ENCODE data around the gene IL16. TPM values are rescaled to one million over a fixed set of nuclear protein-coding genes. Genes with fewer than 3 reads are reported as not detected.

The IL16 gene
- total and polyA plus RNA-seq, 9 of the 15 experiments (the other 6 are each of a cell fraction or from before 2014, with no cell fraction given) = 1.4 to 18.8 (median 10.6) TPM

DNA sequence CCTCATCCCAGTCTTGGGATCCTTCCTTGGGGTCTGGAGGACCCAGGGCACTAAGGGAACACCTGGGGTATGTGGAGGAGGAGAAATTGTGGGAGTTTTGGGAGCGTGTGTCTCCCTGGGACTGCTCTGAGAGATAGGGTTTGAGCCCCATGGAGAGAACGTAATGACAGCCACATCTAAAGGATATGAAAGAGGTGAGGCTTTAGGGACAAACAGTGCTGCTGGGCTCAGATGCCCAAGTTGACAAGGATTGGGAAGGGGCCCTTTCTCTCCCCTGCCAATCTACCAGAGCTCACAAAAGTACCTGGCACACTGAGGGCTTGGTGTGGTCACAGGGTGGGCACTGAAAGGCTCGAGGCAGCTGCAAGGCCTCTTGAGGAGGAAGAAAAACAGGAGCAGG lies 140.6 kb downstream of the IL16 start (continued):
- TF ChIP-seq, protein P1, sequence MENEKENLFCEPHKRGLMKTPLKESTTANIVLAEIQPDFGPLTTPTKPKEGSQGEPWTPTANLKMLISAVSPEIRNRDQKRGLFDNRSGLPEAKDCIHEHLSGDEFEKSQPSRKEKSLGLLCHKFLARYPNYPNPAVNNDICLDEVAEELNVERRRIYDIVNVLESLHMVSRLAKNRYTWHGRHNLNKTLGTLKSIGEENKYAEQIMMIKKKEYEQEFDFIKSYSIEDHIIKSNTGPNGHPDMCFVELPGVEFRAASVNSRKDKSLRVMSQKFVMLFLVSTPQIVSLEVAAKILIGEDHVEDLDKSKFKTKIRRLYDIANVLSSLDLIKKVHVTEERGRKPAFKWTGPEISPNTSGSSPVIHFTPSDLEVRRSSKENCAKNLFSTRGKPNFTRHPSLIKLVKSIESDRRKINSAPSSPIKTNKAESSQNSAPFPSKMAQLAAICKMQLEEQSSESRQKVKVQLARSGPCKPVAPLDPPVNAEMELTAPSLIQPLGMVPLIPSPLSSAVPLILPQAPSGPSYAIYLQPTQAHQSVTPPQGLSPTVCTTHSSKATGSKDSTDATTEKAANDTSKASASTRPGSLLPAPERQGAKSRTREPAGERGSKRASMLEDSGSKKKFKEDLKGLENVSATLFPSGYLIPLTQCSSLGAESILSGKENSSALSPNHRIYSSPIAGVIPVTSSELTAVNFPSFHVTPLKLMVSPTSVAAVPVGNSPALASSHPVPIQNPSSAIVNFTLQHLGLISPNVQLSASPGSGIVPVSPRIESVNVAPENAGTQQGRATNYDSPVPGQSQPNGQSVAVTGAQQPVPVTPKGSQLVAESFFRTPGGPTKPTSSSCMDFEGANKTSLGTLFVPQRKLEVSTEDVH (IDR thresholded peaks at IDR 0.05; ENCODE audit: low read depth, partially characterized antibody) = no peak
- no peak for TF ChIP-seq SMAD3 (CRISPR knock-in tag; conservative IDR thresholded peaks at IDR 0.05)
- TF ChIP-seq YBX1 (IDR thresholded peaks at IDR 0.05) = no peak
- TF ChIP-seq, protein P2, sequence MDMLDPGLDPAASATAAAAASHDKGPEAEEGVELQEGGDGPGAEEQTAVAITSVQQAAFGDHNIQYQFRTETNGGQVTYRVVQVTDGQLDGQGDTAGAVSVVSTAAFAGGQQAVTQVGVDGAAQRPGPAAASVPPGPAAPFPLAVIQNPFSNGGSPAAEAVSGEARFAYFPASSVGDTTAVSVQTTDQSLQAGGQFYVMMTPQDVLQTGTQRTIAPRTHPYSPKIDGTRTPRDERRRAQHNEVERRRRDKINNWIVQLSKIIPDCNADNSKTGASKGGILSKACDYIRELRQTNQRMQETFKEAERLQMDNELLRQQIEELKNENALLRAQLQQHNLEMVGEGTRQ (CRISPR knock-in tag; IDR thresholded peaks at IDR 0.05) = no peak

DNA sequence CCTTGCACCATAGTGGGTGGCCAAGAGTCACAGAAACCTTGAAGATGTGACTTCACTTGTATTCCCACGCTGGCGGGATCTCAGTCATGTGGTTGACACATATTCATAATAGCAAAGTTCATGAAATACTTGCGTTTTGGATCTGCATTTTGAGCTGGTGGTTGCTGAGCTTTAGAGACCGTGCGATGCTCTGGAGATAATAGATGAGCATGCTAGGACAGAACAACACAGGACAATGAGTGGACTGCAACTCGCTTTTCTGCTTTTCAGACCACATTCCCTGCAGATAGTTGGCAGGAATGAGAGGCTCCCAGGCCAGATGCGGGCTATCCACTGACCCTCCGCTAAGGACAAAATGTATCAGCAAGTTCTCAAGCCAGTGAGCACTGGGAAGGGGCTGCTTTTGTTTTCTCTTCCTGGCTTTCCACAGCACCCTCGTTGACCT lies 141.1 kb downstream of the IL16 start:
- no peak overlapping the region for H2AFZ ChIP-seq (ENCODE audit: low read depth, low read length)
- no peak overlapping the region for H3K4me3 ChIP-seq
- ChIA-PET CTCF (ENCODE audit: low intra/inter-chr PET ratio) (no interaction called here), POLR2A (interaction anchor here (1.0 kb wide), 1 partner anchor 13 kb away, joined by 3 read pairs; no protein-coding TSS in a partner anchor)
- H3K79me2 ChIP-seq (ENCODE audit: control insufficient read depth, insufficient read depth, low read length) = no peaks in the 10 kb centered on the region
- intact Hi-C loops (cut with micrococcal nuclease) = no loop called here
- 20% methylated on average over 9 of the region's 9 CpGs for WGBS (ENCODE audit: insufficient coverage, low coverage, missing lambda C conversion rate)
- H3K9ac ChIP-seq (ENCODE audit: insufficient read depth in 1 of 2, low read depth in 2 of 2, low read length in 2 of 2) = no peak overlapping the region
- ATAC-seq = no peak
- no peaks in the 10 kb centered on the region for H3K4me1 ChIP-seq (replicated peaks in 1 of 2; ENCODE audit: control insufficient read depth in 2 of 2, insufficient read depth in 2 of 2, low read length in 2 of 2)
- H3K27me3 ChIP-seq (ENCODE audit: control insufficient read depth in 2 of 2, insufficient read depth in 2 of 2, low read length in 2 of 2) = peaks cover 0 to 21% of the 10 kb centered on the region in 2 experiments; a peak in 3 of 5 replicates
- H3K27ac ChIP-seq (ENCODE audit: extremely low read depth, low read depth, low read length) = no peak overlapping the region
- no peaks in the 10 kb centered on the region for H3K36me3 ChIP-seq (ENCODE audit: control insufficient read depth, insufficient read depth, low read length)
- no peak for DNase-seq (ENCODE audit: extremely low read depth in 1 of 4, low spot score in 3 of 4)
- no TSS peak for BruUV-seq (replicated peaks)
- no peak overlapping the region for H3K4me2 ChIP-seq (ENCODE audit: insufficient read depth, low read length)
- FAIRE-seq = no peak
- H4K20me1 ChIP-seq (replicated peaks; ENCODE audit: control insufficient read depth, insufficient read depth, low read length) = no peaks in the 10 kb centered on the region
- H3K9me1 ChIP-seq (ENCODE audit: control insufficient read depth, insufficient read depth, low read length) = no peaks in the 10 kb centered on the region
- in situ Hi-C loops (cut with MboI) = no loop called here
- no peaks in the 10 kb centered on the region for H3K9me3 ChIP-seq (replicated peaks; ENCODE audit: control insufficient read depth, insufficient read depth, low read depth, low read length)
- no peak for TF ChIP-seq FOS (IDR thresholded peaks at IDR 0.05; ENCODE audit: extremely low read depth, insufficient read length)
- TF ChIP-seq, protein P3, sequence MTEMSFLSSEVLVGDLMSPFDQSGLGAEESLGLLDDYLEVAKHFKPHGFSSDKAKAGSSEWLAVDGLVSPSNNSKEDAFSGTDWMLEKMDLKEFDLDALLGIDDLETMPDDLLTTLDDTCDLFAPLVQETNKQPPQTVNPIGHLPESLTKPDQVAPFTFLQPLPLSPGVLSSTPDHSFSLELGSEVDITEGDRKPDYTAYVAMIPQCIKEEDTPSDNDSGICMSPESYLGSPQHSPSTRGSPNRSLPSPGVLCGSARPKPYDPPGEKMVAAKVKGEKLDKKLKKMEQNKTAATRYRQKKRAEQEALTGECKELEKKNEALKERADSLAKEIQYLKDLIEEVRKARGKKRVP (CRISPR knock-in tag; IDR thresholded peaks at IDR 0.05) = no peak
- TF ChIP-seq PTRF (tag; IDR thresholded peaks at IDR 0.05) = no peak
- TF ChIP-seq, protein P4, sequence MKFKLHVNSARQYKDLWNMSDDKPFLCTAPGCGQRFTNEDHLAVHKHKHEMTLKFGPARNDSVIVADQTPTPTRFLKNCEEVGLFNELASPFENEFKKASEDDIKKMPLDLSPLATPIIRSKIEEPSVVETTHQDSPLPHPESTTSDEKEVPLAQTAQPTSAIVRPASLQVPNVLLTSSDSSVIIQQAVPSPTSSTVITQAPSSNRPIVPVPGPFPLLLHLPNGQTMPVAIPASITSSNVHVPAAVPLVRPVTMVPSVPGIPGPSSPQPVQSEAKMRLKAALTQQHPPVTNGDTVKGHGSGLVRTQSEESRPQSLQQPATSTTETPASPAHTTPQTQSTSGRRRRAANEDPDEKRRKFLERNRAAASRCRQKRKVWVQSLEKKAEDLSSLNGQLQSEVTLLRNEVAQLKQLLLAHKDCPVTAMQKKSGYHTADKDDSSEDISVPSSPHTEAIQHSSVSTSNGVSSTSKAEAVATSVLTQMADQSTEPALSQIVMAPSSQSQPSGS (CRISPR knock-in tag; IDR thresholded peaks at IDR 0.05) = no peak
- TF ChIP-seq, protein P5, sequence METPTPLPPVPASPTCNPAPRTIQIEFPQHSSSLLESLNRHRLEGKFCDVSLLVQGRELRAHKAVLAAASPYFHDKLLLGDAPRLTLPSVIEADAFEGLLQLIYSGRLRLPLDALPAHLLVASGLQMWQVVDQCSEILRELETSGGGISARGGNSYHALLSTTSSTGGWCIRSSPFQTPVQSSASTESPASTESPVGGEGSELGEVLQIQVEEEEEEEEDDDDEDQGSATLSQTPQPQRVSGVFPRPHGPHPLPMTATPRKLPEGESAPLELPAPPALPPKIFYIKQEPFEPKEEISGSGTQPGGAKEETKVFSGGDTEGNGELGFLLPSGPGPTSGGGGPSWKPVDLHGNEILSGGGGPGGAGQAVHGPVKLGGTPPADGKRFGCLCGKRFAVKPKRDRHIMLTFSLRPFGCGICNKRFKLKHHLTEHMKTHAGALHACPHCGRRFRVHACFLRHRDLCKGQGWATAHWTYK (CRISPR knock-in tag; IDR thresholded peaks at IDR 0.05) = no peak
- TF ChIP-seq SP2 (IDR thresholded peaks at IDR 0.05; ENCODE audit: extremely low read depth, low read depth, low read length, poor library complexity, severe bottlenecking) = no peak
- TF ChIP-seq, protein P6, sequence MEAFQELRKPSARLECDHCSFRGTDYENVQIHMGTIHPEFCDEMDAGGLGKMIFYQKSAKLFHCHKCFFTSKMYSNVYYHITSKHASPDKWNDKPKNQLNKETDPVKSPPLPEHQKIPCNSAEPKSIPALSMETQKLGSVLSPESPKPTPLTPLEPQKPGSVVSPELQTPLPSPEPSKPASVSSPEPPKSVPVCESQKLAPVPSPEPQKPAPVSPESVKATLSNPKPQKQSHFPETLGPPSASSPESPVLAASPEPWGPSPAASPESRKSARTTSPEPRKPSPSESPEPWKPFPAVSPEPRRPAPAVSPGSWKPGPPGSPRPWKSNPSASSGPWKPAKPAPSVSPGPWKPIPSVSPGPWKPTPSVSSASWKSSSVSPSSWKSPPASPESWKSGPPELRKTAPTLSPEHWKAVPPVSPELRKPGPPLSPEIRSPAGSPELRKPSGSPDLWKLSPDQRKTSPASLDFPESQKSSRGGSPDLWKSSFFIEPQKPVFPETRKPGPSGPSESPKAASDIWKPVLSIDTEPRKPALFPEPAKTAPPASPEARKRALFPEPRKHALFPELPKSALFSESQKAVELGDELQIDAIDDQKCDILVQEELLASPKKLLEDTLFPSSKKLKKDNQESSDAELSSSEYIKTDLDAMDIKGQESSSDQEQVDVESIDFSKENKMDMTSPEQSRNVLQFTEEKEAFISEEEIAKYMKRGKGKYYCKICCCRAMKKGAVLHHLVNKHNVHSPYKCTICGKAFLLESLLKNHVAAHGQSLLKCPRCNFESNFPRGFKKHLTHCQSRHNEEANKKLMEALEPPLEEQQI (IDR thresholded peaks at IDR 0.05) = no peak
